CD4-positive, alpha-beta T cell treated with Interleukin-17A for 4 hours (primary cell): Measurements from ENCODE around the gene SSBP4.
A peak's percentile ranks its signal among the peaks of the same experiment; 100 is the strongest.

Experiments
- DNase-seq: peaks from one replicate; pipeline ENCODE4 v3.0.0-alpha.2; 2020; ENCODE audit warnings: mixed read lengths

The SSBP4 gene

DNA sequence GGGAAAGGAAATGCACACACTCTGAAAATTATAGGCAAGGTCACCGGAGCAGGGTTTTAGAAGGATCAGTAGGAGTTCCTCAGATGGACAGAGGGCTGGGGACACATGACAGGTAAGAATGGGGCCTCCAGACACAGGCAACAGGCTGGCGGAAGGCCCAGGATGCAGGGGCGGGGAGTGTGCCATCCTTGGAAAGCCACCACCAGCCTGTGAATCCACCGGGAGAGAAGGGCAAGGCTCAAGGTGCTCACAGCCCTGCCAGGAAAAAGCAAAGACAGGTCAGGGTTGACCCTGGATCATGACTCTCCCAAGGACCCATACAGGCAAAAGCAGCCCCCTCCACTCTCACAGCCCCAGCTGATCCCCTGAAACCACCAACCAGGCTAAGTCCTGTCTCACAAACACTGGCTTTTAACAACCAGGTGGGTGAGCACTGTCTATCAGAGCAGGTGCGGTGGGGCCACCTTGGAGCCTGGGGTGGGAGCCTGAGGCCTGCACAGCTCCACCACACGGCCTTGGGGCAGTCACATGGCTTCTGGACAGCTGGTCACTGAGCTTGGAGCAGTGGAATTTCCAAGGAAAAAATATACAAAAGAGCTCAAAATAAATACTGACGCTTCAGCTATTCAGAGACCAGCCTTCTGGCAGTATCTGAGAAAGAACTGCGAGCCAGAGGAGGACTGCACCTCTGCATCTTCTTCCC, 54.0 kb downstream of the SSBP4 start:
- DNase-seq = no peak

DNA sequence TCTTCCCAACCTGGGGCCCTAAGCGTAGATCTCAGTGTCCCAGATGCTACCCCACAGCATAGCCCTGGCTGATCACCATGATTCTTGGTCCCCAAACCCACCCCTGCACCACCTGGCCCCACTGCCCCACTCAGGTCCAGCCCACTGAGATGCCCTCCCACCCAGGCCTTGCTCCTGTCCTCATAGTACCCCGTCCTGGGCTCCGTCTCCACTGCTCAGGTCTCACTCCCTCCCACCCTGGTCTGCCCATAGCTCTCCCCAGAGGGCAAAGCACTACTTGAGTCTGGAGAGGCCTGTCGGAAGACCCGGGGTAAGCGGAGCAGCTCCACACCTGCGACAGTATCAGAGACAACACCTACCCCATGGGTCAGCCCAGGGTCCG, 54.5 kb downstream of the SSBP4 start:
- DNase-seq = no peak

DNA sequence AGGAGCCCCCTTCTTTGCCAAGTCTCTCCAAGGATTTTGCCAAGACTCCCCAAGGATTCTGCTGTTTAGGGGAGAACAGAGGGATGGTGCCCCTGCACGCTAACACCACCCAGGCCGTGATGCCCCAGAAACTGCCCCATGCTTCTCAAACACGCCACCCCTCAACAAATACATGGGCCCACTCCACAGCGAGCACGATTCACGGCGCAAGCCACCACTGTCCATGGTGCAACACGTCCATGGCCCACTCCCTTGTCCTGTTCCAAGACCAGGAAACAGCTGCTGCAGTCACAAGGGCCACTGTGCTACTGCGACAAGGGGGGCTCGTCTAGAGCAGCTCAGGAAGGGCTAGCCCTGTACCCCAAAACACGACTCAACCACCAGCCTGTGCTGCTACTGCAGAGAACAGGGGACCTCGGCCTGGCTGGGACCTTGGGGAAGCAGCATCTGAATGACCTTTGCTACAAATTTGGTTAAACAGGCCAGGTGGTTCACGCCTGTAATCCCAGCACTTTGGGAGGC, 55.2 kb downstream of the SSBP4 start:
- DNase-seq = no peak

DNA sequence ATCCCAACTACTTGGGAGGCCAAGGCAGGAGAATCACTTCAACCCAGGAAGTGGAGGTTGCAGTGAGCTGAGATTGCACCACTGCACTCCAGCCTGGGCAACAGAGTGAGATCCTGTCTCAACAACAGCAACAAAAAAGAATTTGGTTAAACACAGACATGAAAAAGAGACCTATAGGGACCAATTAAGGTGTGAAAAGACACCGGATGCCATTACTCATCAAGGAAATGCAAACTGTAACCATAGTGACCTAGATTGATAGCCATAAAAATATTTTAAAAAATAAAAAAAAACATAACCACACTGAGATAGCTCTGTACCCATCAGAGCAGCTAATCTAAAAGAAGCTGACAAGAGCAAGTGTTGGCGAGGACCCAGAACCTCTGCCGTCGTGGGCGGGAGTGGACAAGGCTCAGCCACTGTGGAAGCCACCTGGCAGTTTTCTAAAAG, 55.8 kb downstream of the SSBP4 start:
- DNase-seq = peak; percentile 52

DNA sequence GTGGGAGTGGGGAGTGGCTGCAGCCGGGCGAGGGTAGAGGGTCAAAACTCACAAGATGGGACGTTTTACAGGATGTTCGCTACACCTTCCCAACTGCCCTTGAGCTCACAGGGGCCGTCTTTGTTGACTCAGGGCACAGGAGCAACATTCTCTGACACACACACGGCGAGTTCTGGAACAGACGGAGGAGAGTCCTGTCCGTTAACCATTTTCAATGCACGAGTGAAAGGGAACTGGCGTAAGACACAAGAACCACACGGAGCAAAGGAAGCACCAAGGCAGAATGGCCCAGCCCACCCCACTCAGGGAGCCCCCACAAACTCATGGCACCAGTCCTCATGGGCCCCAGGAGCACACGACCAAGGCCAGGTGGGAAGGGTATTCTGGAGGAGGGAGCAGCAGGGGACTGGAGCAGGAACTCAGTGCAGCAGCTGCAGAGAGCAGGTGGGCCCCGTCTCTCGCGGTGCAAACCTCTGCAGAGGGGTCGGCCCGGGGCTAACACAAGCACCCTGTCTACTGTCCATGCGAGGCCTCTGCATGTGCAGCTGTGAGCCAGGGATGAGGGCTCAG, 56.6 kb downstream of the SSBP4 start:
- no peak for DNase-seq

DNA sequence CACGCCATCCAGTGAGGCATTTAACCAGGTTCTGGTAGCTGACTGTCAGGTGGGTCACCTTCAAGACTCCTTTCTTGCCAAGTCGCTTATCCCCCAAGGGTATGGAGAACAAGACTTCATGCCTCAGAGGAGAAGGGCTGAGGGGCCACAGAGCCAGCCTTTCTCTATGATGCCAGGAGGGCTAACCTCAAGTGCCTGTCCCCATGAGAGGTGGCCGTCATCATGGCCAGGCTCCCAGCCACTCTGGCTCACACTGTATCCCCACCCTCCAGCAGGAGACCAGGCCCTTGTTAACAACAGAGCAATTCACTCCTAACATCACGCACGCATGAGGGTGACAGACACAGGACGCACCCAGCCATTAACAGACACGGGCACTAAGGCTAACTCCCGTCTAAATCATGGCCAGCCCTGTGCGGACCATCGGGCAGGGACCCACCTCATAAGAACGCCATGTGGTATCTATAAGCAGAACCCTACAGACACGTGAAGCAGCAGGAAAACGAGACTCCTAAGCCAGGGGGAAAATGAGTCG, 57.4 kb downstream of the SSBP4 start:
- no peak for DNase-seq

DNA sequence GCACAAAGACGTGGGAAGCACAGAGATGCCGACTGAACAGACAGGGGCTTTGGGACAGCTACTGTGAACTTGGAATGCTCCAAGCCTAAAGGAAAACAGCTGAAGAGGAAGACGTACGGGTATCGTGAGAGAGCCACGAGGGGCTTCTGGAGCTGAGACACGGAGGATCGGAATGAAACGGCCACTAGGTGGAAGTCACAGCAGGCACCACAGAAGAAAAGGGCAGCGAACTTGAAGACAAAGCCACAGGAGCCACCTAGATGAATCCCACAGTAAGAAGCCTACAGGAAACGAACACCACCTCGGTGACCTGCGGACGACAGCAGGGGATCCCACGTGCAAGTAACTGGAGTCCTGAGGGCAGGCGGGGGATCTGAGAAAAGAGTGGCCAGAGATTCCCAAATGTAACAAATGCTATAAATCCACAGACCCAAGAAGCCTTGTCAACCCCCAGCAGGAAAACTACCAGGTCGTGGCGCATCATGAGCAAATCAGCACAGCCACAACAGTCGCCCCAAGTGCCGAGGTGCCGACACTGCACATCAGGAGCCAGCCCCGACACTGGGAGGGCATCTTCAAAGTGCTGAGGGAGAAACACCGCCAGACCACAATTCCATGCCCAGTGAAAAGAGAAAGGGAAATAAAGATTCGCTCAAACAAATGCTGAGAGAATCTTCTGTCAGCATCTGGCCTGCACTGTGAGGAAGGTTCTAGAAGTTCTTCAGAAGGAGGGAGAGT, 58.0 kb downstream of the SSBP4 start:
- no peak for DNase-seq

DNA sequence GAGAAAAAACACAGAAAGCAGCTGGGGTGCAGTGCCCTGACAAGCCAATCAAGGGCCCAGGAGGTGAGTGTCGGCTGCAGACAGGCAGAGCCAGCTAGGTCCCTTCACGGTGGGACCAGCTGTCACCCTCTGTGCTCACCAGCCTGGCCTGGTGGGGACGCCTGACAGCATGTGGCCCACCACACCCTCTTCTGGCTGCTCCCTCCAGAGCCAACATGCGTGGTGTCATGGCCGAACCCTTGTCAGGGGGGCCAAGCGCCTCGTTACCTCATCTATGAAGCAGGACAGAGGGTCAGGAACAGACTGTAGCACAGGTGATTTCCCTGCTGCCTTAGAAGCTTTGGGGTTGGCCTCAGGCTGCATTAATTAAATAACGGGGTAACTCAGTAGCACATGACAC, 58.8 kb downstream of the SSBP4 start:
- no peak for DNase-seq

DNA sequence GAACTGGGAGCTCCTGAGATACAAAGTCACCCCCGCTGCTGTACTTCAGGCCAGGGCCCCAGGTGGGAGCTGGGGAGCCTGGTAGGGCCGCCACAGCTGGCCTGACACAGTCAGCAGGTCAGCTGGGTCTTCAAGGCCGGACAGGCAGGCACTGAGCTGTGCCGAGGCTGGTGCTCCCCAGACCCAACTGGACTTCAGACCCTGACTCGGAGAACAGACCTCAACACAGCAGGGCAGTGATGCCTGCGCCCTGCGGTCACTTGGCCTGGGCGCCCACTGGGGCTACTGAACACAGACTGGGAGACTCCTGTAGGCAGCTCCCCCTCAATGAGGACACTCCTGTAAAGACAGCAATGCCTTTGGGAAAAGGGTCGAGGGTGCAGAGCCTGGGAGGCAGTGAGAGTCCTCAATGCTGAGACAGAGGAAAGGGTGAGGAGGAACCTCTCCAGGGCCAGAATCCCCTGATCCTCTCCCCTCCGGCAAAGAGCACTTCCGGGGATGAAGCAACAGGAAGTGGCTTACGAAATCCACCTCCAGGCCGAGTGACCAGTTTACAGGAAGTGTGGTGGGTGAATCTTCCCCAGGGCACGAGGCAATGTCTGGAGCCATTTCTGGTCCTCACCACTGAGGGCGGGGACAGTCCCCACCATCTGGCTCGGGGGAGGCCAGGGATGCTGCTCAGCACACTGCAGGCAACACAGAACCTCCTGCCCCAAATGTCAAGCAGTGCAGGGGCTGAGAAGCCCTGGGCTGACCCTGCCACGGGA, 59.5 kb downstream of the SSBP4 start:
- peak; percentile 53 for DNase-seq

DNA sequence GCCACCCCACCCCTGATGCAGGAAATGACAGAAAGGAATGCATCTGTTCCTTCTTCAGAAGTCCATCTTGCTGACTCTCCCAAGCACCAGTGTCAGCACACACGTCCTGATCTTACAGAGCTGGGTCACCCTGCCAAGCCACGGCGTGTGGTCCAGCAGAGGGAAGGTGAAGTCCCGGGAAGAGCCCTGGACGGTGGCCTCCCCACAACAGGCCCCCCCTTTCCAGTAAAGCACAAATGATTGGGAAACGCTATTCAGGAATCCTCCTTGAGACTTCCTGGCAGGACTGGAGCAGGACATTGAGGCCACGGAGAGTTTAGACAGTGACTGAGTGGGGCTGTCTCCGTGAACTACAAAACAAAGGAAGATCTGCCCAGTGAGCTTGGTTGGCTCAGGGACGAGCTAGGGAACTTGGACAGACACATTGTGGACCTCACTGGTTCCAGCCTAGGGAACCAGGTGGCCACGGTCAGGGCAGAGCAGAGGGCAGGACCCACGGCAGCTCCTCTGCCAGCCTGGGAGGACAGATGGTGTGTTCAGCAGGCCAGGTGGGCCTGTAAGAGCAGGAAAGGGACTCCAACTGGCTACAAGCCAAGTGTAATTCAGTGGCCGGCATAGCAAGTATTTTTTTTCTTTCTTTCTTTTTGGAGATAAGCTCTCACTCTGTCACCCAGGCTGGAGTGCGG, 61.0 kb downstream of the SSBP4 start:
- no peak for DNase-seq

DNA sequence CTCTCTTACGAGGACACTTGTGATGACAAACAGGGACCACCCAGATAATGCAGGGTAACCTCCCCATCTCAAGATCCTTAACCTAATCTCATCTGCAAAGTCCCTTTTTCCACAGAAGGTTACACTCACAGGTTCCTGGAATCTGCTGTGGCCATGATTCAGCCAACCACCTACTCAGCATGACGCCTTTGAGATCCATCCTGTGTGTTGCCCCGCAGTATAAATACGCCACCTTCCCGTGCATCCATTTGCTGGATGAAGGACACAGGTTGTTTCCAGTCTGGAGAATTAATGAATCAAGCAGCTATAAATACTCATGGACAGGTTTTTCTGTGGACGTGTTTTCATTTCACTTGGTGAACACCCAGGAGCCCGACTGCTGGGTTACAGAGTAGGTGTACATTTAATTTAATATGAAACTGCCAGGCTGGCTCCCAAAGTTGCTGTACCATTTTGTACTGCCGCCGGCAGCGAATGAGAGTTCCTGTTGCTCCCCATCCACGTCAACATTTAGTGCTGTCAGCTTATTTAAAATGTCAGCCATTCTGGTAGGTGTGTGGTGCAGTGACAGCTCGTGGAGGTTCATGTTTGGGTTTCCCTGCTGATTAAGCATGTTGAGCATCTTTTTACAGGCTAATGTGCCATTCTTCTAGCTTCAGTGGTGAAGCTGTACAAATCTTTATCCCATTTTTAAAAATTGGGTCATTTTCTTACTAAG, 62.5 kb downstream of the SSBP4 start:
- DNase-seq = no peak

DNA sequence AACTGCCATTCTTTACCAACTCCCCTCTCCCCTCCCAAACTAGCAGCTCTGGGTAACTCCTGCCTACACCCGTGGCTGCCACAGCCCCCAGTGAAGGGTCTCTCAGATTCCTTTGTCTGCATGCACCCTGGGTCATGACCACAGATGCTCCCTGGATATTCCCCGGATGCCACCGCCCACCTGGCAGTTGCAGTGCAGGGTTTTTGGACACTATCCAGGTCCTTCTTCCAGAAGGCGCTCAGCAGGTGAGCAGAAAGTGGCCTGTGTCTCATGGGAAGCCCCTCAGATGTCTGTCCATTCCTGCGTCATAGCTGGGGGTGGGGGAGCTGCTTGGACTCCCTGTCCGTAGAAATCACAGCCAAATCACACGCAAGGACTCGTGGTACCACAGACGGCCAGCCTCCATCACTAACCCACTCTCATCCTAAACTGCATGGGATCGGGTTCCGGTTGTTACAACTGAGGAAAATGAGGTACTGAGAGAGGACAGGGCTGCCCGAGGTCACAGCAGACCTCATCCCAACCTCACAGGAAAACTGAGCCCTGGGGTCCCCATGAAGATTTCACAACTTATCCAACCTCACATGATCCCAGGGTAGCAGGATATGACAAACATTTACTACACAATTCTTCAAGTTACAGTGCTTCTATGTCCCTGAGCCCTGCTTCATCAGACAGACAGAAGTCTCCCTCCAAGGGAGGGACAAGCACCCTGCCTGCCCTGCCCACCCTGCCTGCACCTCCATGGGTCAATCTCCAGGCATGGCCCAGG, 64.1 kb downstream of the SSBP4 start:
- no peak for DNase-seq
